Stimulated activated CD4-positive, alpha-beta T cell treated with anti-CD3 and anti-CD28 coated beads, Interleukin-4, amount 100 ng/mL, for 24 hours (primary cell): ENCODE results near the gene OXCT1.

ENCODE experiments used
- DNase-seq: peaks from one replicate; pipeline ENCODE4 v3.0.0-alpha.2; 2020

The OXCT1 gene

DNA sequence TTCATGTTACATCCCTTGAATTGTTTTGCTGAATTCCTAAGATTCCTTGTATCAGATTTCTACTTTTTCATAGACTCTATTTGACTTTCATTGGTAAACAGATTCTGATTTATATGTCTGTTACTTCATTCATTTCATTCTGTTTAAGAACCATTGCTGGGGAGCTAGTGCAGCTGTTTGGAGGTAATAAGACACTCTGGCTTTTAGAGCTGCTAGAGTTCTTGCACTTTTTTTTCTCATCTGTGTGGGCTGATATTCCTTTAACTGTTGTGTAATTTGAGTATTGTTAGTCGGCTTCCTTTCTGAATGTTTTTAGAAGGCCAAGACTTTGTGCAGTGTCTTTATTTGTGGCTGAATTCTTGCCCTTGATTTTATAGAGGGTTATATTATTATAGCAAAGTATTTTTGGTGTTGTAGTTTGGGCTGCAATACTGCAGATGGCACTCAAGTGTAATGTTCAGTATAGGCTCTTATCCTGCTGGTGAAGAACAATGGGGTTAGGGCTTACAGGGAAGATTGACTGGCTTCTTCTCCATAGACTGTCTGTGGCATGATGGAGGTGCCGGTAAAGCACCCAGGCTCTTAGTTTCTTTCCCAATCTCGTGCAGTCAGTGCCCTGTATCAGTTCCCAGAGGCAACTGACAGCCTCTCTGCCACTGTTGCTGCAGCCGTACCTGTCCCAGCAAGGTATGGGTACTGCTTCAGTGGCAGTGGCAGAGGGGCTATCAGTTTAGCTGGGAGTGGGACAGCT lies 162.2 kb downstream of the OXCT1 start:
- DNase-seq = no peak

DNA sequence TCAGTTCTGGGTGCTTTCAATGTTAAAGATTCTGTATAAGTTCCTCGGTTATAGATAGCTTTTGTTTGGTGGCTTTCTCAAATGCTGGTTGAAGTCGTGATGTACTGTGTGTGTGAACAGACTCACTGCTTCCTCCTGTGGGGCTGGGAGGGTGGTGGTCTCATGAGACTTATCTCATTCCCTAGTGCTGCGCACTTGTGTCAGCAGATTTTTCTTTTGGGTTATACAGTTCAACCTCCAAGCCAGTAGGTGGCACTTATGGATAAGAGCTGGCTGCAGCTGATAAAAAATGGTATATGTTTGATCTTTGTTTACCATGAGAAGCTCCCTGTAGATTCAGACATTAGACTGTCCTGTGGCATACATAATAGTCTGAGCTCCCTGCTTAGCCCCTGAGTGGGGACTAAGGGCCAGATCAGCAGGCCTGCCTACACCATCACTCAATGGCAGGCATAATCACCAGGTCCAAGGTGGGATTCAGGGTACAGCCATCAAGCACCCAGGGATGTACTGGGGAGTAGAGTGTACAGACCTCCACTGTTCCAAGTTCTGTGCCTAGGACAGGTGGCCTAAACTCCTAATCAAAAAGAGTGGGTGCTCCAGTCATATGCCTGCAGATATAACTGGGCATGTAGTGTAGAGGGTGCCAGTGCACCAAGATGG lies 174.2 kb downstream of the OXCT1 start:
- no peak for DNase-seq

DNA sequence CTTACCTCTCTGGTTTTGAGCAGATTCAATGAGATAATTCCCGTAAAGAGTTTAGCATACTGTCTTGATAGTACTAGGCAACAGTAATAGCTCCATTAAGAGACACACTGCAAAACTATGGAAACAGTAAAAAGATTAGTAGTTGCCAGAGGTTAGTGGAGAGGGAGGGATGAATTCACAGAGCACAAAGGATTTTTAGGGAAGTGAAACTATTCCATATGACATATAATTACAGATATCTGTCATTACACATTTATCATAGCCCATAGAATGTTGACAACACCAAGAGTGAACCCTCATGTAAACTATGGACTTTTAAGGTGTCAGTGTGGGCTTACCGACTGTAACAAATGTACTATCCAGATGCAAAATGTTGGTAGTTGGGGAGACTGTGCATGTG lies 183.5 kb downstream of the OXCT1 start:
- no peak for DNase-seq

DNA sequence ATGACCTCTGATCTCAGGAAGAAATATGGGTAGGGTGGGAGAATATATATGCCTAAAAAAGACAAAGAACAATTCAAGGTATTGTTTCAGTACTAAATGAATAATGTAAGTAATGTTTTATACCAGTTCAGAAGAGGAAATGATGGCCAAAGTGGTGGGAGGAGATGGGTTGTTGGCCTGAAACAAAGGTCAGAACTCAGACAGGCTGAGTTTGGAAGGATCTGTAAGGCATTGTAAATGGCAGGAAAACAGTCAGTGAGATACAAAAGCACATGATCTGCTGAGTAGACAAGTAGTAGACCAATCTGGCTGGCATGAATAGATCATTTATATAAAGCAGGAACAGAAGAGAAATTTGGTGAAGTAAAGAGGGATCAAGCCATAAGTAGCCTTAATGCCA lies 184.0 kb downstream of the OXCT1 start:
- DNase-seq = no peak

DNA sequence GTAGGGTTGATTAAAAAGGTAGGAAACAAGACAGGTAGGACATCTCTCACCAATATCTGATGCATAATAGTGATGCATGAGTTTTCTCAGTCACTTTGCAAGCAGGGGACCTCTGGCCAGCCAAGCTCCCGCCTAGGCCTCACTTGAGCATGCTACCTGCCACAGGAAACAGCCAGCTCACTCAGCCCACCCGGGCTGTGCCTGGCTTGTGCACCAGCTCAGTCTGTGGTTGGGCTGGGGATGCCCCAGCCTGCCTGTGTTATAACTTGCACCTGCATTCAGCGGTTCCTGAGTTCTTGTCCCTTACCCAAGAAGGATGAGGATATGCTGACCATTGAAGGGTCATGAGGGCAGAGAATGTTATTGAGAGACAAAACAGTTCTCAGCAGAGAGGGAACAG lies 187.0 kb downstream of the OXCT1 start:
- DNase-seq = no peak

DNA sequence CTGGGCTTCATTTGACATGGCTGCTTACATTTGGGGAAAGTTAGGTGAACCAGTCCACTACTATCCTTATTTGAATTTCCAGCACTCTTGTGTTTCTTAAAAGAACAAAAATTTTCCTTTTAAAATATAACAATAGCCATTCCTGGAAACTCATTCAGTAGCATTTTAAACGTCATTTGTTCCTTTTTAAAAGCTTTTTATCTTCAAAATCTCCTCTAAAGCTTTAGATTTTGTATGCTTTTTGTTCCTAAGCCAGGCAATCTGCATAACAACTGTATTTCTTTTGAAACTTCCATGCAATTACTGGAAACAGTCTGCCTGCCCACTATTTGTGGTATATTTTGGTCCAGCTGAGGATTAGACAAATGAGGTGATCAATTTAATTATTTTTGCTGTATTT lies 187.6 kb downstream of the OXCT1 start:
- DNase-seq = no peak

DNA sequence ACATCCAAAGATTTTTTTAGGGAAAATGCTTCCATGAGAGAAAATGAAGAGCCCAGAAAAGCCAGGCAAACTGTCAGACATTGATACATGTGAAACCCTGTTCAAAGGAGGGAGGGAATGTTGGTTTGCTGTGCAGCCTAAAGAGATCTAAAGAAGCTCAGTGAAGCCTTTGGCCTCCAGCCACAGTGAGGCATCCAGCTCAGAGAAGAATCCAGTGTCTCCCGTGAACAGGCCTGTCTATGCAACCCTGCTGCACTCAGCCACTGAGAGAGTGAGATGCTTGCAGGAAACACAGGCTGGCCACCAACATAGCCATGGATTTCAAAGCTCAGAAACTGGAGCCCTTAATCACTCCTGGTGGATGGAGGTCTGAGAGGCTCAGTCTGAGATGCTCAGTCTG lies 188.4 kb downstream of the OXCT1 start:
- no peak for DNase-seq
